Measurements from ENCODE around the gene RIT2.
"Not testable (repeated sequence)": the region's sequence is repeated elsewhere in the genome, so short reads cannot be mapped to it uniquely, and the experiment has no call there.

Gene RIT2

DNA sequence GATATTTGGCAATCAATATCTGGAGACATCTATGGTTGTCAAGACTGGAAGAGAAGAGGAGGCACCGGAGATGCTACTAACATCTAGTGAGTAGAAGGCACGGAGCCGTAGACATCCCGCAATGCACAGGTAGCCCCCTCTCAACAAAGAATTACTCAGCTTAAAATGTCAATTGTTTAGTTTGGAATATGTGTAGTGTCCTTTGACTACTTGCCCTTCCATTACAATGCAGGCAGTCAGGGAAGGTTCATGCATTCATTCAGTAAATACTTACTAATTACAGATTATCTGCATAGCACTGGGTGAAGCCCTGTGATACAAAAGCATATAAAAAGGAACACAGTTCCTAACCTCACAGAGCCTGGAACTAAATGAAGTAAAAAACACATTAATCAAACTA is 294.0 kb downstream of the RIT2 start:
- no peak overlapping the region for H3K4me3 ChIP-seq (ENCODE audit: low read length)
- no peaks in the 10 kb centered on the region for H3K36me3 ChIP-seq (ENCODE audit: insufficient read depth, low read depth, low read length)
- no peaks in the 10 kb centered on the region for H3K9me3 ChIP-seq (ENCODE audit: insufficient read depth, low read depth, low read length)
- H3K27ac ChIP-seq (ENCODE audit: low read length), result no peak overlapping the region
- peaks cover 30% of the 10 kb centered on the region for H3K4me1 ChIP-seq (ENCODE audit: insufficient read depth, low read length)
- no peaks in the 10 kb centered on the region for H3K27me3 ChIP-seq (ENCODE audit: insufficient read depth, low read length)
- no peak overlapping the region for H3K9ac ChIP-seq (ENCODE audit: low read depth, low read length)

DNA sequence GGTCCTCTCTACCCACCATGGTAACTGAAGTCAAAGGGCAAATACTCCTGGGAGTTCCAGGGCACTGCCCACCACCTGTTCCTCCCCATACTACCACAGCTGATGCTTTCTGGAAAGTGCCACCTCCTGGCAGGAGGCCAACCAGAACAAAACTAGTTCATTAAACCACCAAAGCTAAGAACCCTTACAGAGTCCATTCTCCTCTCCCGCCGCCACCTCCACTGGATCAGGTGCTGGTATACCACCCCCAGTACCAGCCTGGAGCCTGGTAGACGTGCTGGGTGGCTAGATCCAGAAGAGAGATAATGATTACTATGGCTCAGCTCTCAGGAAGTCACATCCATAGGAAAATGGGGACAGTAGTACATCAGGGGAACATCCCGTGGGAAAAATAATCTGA is 300.9 kb downstream of the RIT2 start:
- H3K4me3 ChIP-seq (ENCODE audit: low read length), result no peak overlapping the region

DNA sequence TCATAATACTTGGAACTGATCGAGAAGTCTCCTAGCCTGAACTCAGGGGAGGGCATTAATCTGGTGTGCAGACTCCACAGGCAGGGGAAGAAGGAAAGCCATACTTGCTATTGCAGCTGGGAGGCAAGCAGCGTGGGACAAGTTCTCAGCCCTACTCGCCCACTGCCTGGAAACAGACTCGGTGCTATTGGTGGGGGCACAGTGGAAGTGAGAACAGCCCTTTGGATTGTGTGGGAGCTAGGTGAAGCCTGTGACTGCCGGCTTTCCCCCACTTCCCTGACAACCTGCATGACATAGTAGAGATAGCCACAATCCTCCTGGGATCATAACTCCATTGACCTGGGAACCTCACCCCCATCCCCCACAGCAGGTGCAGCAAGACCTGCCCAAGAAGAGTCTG is 301.3 kb downstream of the RIT2 start:
- Histone ChIP-seq H3K36me3 (ENCODE audit: insufficient read depth, low read depth, low read length) (no peaks in the 10 kb centered on the region), H3K27ac (ENCODE audit: low read length) (no peak overlapping the region), H3K9ac (ENCODE audit: low read depth, low read length) (no peak overlapping the region), H3K4me1 (ENCODE audit: insufficient read depth, low read length) (peaks cover 26% of the 10 kb centered on the region; the same call in 1 of the 2 replicates), H3K9me3 (ENCODE audit: insufficient read depth, low read depth, low read length) (no peaks in the 10 kb centered on the region), H3K4me3 (ENCODE audit: low read length) (no peak overlapping the region), H3K27me3 (ENCODE audit: insufficient read depth, low read length) (no peaks in the 10 kb centered on the region)

More for the DNA sequence above, 300.9 kb downstream of the RIT2 start:
- Histone ChIP-seq H3K9me3 (ENCODE audit: insufficient read depth, low read depth, low read length) (no peaks in the 10 kb centered on the region), H3K27ac (ENCODE audit: low read length) (no peak overlapping the region), H3K9ac (ENCODE audit: low read depth, low read length) (no peak overlapping the region), H3K36me3 (ENCODE audit: insufficient read depth, low read depth, low read length) (no peaks in the 10 kb centered on the region), H3K27me3 (ENCODE audit: insufficient read depth, low read length) (no peaks in the 10 kb centered on the region), H3K4me1 (ENCODE audit: insufficient read depth, low read length) (peaks cover 30% of the 10 kb centered on the region; the same call in 1 of the 2 replicates)

- Histone ChIP-seq H3K27me3 (ENCODE audit: insufficient read depth, low read length) (no peaks in the 10 kb centered on the region), H3K27ac (ENCODE audit: low read length) (no peak overlapping the region), H3K4me1 (ENCODE audit: insufficient read depth, low read length) (peaks cover 20% of the 10 kb centered on the region; the same call in 1 of the 2 replicates), H3K9ac (ENCODE audit: low read depth, low read length) (no peak overlapping the region), H3K36me3 (ENCODE audit: insufficient read depth, low read depth, low read length) (no peaks in the 10 kb centered on the region), H3K9me3 (ENCODE audit: insufficient read depth, low read depth, low read length) (no peaks in the 10 kb centered on the region), H3K4me3 (ENCODE audit: low read length) (no peak overlapping the region)
Observed at GRCh38 chr18:42813570-42813969, 301.9 kb downstream of the RIT2 start.

DNA sequence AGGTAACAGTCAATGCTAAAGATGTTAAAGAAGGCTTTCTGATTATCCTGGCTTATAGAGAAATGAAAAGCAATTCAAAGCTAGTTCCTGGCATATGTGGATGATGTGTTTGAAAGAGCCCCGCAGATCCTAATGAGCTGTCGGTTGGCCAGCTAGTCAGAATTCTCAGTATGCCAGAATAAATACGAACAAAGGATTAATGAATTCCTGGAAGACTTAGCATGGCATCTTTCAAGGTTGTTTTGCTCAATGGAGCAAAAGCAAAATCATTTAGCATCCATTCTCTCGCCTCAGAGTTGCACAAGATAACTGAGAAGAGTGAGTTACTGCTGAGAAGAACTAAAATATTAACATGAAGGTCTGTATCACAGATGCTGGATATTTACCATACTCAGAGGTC is 307.6 kb downstream of the RIT2 start:
- H3K27ac ChIP-seq (ENCODE audit: low read length), result no peak overlapping the region
- H3K27me3 ChIP-seq (ENCODE audit: insufficient read depth, low read length), result no peaks in the 10 kb centered on the region
- no peak overlapping the region for H3K4me3 ChIP-seq (ENCODE audit: low read length)
- no peaks in the 10 kb centered on the region for H3K36me3 ChIP-seq (ENCODE audit: insufficient read depth, low read depth, low read length)
- H3K9me3 ChIP-seq (ENCODE audit: insufficient read depth, low read depth, low read length), result no peaks in the 10 kb centered on the region
- no peaks in the 10 kb centered on the region; the same call in 1 of the 2 replicates for H3K4me1 ChIP-seq (ENCODE audit: insufficient read depth, low read length)
- no peak overlapping the region for H3K9ac ChIP-seq (ENCODE audit: low read depth, low read length)

GRCh38 chr18:42801706-42802105 is 313.8 kb downstream of the RIT2 start:
- Histone ChIP-seq H3K36me3 (ENCODE audit: insufficient read depth, low read depth, low read length) (no peaks in the 10 kb centered on the region), H3K9me3 (ENCODE audit: insufficient read depth, low read depth, low read length) (no peaks in the 10 kb centered on the region), H3K27me3 (ENCODE audit: insufficient read depth, low read length) (no peaks in the 10 kb centered on the region), H3K4me3 (ENCODE audit: low read length) (no peak overlapping the region), H3K27ac (ENCODE audit: low read length) (no peak overlapping the region), H3K4me1 (ENCODE audit: insufficient read depth, low read length) (peaks cover 6% of the 10 kb centered on the region; the same call in 1 of the 2 replicates), H3K9ac (ENCODE audit: low read depth, low read length) (no peak overlapping the region)

- no peaks in the 10 kb centered on the region for H3K9me3 ChIP-seq (ENCODE audit: insufficient read depth, low read depth, low read length)
- H3K36me3 ChIP-seq (ENCODE audit: insufficient read depth, low read depth, low read length), result no peaks in the 10 kb centered on the region
- H3K27me3 ChIP-seq (ENCODE audit: insufficient read depth, low read length), result no peaks in the 10 kb centered on the region
- no peak overlapping the region for H3K9ac ChIP-seq (ENCODE audit: low read depth, low read length)
- H3K4me3 ChIP-seq (ENCODE audit: low read length), result no peak overlapping the region
- no peak overlapping the region for H3K27ac ChIP-seq (ENCODE audit: low read length)
- H3K4me1 ChIP-seq (ENCODE audit: insufficient read depth, low read length), result peaks cover 8% of the 10 kb centered on the region
Observed at GRCh38 chr18:42798606-42799170, 316.8 kb downstream of the RIT2 start.

- H3K27ac ChIP-seq (ENCODE audit: low read length); H3K9me3 ChIP-seq (ENCODE audit: insufficient read depth, low read depth, low read length); H3K4me3 ChIP-seq (ENCODE audit: low read length); H3K27me3 ChIP-seq (ENCODE audit: insufficient read depth, low read length); H3K36me3 ChIP-seq (ENCODE audit: insufficient read depth, low read depth, low read length); H3K9ac ChIP-seq (ENCODE audit: low read depth, low read length); H3K4me1 ChIP-seq (ENCODE audit: insufficient read depth, low read length): not testable (repeated sequence)
Observed at GRCh38 chr18:42795213-42795789, 320.2 kb downstream of the RIT2 start.

GRCh38 chr18:42792731-42793130 is 322.8 kb downstream of the RIT2 start:
- H3K36me3 ChIP-seq (ENCODE audit: insufficient read depth, low read depth, low read length), result no peaks in the 10 kb centered on the region
- peaks cover 2% of the 10 kb centered on the region; the same call in 1 of the 2 replicates for H3K4me1 ChIP-seq (ENCODE audit: insufficient read depth, low read length)
- no peak overlapping the region for H3K27ac ChIP-seq (ENCODE audit: low read length)
- no peaks in the 10 kb centered on the region for H3K9me3 ChIP-seq (ENCODE audit: insufficient read depth, low read depth, low read length)
- H3K9ac ChIP-seq (ENCODE audit: low read depth, low read length), result no peak overlapping the region
- no peaks in the 10 kb centered on the region for H3K27me3 ChIP-seq (ENCODE audit: insufficient read depth, low read length)
- H3K4me3 ChIP-seq (ENCODE audit: low read length), result no peak overlapping the region

- H3K9ac ChIP-seq (ENCODE audit: low read depth, low read length), result no peak overlapping the region
Observed at GRCh38 chr18:42784632-42785031, 330.9 kb downstream of the RIT2 start.

DNA sequence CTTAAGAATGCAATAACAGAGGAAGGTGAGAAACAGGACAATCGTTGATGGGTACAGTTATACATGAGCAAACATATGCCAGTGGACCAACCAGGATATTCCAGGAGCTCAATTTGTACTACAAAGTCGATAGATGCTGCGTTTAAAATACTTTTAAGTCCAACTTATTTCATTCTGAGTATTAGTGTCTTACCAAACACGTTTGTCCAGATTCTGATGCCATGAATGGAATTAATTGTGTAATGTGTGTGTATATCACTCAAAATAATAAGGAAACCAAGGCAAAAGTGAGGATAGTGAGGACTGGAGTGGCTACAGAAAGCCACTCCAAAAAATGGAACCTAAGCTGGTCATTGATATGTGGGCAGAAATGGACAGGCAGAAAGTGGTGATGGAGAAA is 332.6 kb downstream of the RIT2 start:
- Histone ChIP-seq H3K9me3 (ENCODE audit: insufficient read depth, low read depth, low read length) (no peaks in the 10 kb centered on the region), H3K27ac (ENCODE audit: low read length) (no peak overlapping the region), H3K36me3 (ENCODE audit: insufficient read depth, low read depth, low read length) (no peaks in the 10 kb centered on the region), H3K27me3 (ENCODE audit: insufficient read depth, low read length) (no peaks in the 10 kb centered on the region), H3K9ac (ENCODE audit: low read depth, low read length) (no peak overlapping the region), H3K4me1 (ENCODE audit: insufficient read depth, low read length) (peaks cover 22% of the 10 kb centered on the region; the same call in 1 of the 2 replicates), H3K4me3 (ENCODE audit: low read length) (no peak overlapping the region)

More at GRCh38 chr18:42784632-42785031, 330.9 kb downstream of the RIT2 start:
- no peaks in the 10 kb centered on the region for H3K9me3 ChIP-seq (ENCODE audit: insufficient read depth, low read depth, low read length)
- no peaks in the 10 kb centered on the region for H3K27me3 ChIP-seq (ENCODE audit: insufficient read depth, low read length)
- no peaks in the 10 kb centered on the region for H3K36me3 ChIP-seq (ENCODE audit: insufficient read depth, low read depth, low read length)
- H3K27ac ChIP-seq (ENCODE audit: low read length), result no peak overlapping the region
- no peak overlapping the region for H3K4me3 ChIP-seq (ENCODE audit: low read length)
- H3K4me1 ChIP-seq (ENCODE audit: insufficient read depth, low read length), result peaks cover 10% of the 10 kb centered on the region; the same call in 1 of the 2 replicates

DNA sequence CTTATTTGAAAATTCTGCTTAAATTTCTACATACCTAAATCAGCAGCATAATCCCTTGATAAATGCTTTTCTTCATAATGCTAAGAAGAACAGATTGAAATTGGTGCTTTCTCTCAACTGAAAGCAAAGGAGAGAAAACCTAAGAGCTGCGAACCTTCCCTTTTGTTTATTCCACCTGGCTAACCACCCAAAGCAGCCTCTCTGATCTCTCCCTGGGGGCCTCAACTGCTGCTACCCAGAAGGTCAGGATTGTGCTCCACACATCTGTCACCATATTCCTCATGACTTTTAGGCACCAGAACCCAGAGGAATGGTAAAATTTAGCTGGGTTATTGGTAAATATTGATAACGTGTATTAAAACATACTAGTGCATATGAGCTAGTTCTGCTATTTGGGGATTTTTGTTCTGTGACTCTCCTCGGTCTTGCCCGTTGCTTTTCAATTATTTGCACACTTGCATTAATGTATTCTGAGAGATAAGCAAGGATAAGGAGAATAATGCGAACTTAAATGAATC is 334.1 kb downstream of the RIT2 start:
- Histone ChIP-seq H3K27ac (ENCODE audit: low read length) (no peak overlapping the region), H3K4me3 (ENCODE audit: low read length) (no peak overlapping the region), H3K27me3 (ENCODE audit: insufficient read depth, low read length) (no peaks in the 10 kb centered on the region), H3K9ac (ENCODE audit: low read depth, low read length) (no peak overlapping the region), H3K9me3 (ENCODE audit: insufficient read depth, low read depth, low read length) (no peaks in the 10 kb centered on the region), H3K36me3 (ENCODE audit: insufficient read depth, low read depth, low read length) (no peaks in the 10 kb centered on the region), H3K4me1 (ENCODE audit: insufficient read depth, low read length) (peaks cover 29% of the 10 kb centered on the region)
